Spleen (tissue), 11 donors: ENCODE measurements around the gene LIPE. TPM values are rescaled to one million over a fixed set of nuclear protein-coding genes. Genes with fewer than 3 reads are reported as not detected.
A peak's percentile ranks its signal among the peaks of the same experiment; 100 is the strongest.

Source experiments
- DNase-seq: peaks from one replicate; pipeline ENCODE4 v3.0.0-alpha.2; 2020
- H3K27ac ChIP-seq, 8 donors: fragments of 200-600 bp; sonication (generic) in 7 of 8; 1 replicate in 4 of 8; 2 replicates in 4 of 8; pipeline versions ENCODE4 v1.5.0 to v1.8.0; 2016 to 2021; ENCODE audit warnings: inconsistent platforms in 4 of 8, mild to moderate bottlenecking in 4 of 8, moderate library complexity in 1 of 8
- H3K27me3 ChIP-seq, 7 donors: fragments of 200-600 bp; sonication (generic) in 6 of 7; replicated peaks in 1 of 7; 1 replicate in 4 of 7; 2 replicates in 3 of 7; pipeline versions ENCODE4 v1.5.0 to v1.8.0; 2016 to 2021; ENCODE audit warnings: inconsistent platforms in 3 of 7, mild to moderate bottlenecking in 1 of 7
- H3K36me3 ChIP-seq, 6 donors: fragments of 200-600 bp; sonication (generic) in 5 of 6; 1 replicate in 4 of 6; 2 replicates in 2 of 6; pipeline versions ENCODE4 v1.5.0 to v1.8.0; 2016 to 2021; ENCODE audit warnings: inconsistent platforms in 2 of 6
- H3K4me1 ChIP-seq, 6 donors: fragments of 200-600 bp; sonication (generic) in 5 of 6; 1 replicate in 3 of 6; 2 replicates in 3 of 6; pipeline versions ENCODE4 v1.5.0 to v1.8.0; 2016 to 2021; ENCODE audit warnings: inconsistent platforms in 3 of 6
- H3K4me3 ChIP-seq, 8 donors: fragments of 200-600 bp; sonication (generic) in 7 of 8; 1 replicate in 4 of 8; 2 replicates in 4 of 8; pipeline versions ENCODE4 v1.5.0 to v1.8.0; 2016 to 2021; ENCODE audit warnings: inconsistent platforms in 4 of 8, mild to moderate bottlenecking in 4 of 8, moderate library complexity in 2 of 8
- H3K9me3 ChIP-seq, 8 donors: fragments of 200-600 bp; sonication (generic) in 7 of 8; 1 replicate in 4 of 8; 2 replicates in 4 of 8; pipeline versions ENCODE4 v1.5.0 to v1.8.0; 2016 to 2021; ENCODE audit warnings: inconsistent platforms in 4 of 8
- CTCF ChIP-seq, 11 experiments: fragments of 200-600 bp in 7 of 11; fragments of 450-650 bp in 4 of 11; sonication (generic) in 4 of 11; IDR thresholded peaks in 8 of 11; conservative IDR thresholded peaks in 3 of 11; 1 replicate in 7 of 11; 2 replicates in 4 of 11; pipeline versions ENCODE4 v1.4.0 to v1.8.0; 2016 to 2021; ENCODE audit warnings: antibody characterized with exemption in 11 of 11, inconsistent platforms in 4 of 11, mild to moderate bottlenecking in 1 of 11
- POLR2A ChIP-seq, 3 donors: fragments of 450-650 bp; IDR thresholded peaks; one replicate each; pipeline ENCODE4 v1.5.1; 2017; ENCODE audit warnings: antibody characterized with exemption in 3 of 3, mild to moderate bottlenecking in 1 of 3
- POLR2AphosphoS5 ChIP-seq, 3 donors: sonication (generic); formaldehyde crosslinking; IDR thresholded peaks; one replicate each; pipeline ENCODE4 v1.5.1; 2017; ENCODE audit warnings: antibody characterized with exemption in 3 of 3
- WGBS, 5 donors: extraction: QIAGEN DNeasy Blood & Tissue Kit in 3 of 5; methylation state at CpG; one replicate each; pipeline versions ENCODE4 v1.1.5 to v1.1.7; 2013 to 2018; 5-methylcytosine and 5-hydroxymethylcytosine counted together
- intact Hi-C: fragments of 100-400 bp; cut with DNase I; formaldehyde crosslinking; loops from one replicate; pipeline ENCODE4 v1.15.0; 2023; ENCODE audit warnings: low total_unique reads
- polyA plus RNA-seq, 3 donors: library from polyadenylated mRNA; stranded (reverse); fragments of 200-250 nt; gene quantifications; one replicate each; pipeline ENCODE4 v1.2.1, GENCODE V29; 2013
- total RNA-seq, 7 donors: library from RNA; depleted of rRNA in 3 of 7; stranded (reverse); fragments of >200 nt in 3 of 7; fragmentation: NEBNext Ultra II Directional in 4 of 7; extraction: Animal tissue kit (Norgen Biotek cat#: 25700) in 4 of 7; gene quantifications; one replicate each; pipeline versions ENCODE4 v1.1.0 to v1.2.1, GENCODE V29; 2016 to 2021
- donor health status: healthy with polysubstance abuse.
- donor health status: DM: no; HTN: no; CAD: no; lungs with moderate emphysema.
- donor health status: DM: no; HTN: no; CAD: no.
- donor health status: Bipolar disorder and iron deficiency.
- donor health status: healthy.
- donor health status: DM: no; HTN: no; CAD: no.
- donor health status: DM: yes; HTN: yes; CAD: no.

The LIPE gene
- total and polyA plus RNA-seq, 10 donors: 20.6 to 43.7 (median 25.2) TPM

DNA sequence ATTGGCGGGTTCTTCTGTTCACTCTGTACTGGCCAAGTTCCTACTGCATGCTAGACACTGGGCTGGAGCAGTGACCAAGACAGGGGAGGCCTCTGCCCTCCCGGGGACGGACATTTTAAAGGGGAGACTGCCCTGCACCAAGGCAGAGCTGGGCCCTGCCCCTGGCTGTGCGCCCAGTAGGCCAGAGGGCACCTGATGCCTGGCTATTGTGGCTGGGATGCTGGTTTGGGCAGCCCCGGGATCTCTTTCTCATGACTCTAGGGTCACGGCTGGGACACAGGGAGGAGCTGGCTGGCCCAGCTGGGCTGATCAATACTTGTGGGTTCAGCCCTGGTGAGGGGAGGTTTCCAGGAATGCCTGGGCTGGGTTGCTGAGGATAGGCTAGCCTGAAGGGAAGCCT, 17.7 kb downstream of the LIPE start:
- WGBS, 5 donors: 51 to 90% (median 74%) methylated on average over 6 of the region's 6 CpGs
- Histone ChIP-seq H3K27me3 (no peaks in the 10 kb centered on the region), H3K27ac (peak overlapping the region in 5 of 8 donors; percentile 7 to 41 (median 21)), H3K36me3 (peaks cover 0 to 98% (median 40%) of the 10 kb centered on the region in 6 donors), H3K4me3 (no peak overlapping the region), H3K4me1 (peaks cover 0 to 32% (median 15%) of the 10 kb centered on the region in 6 donors), H3K9me3 (no peaks in the 10 kb centered on the region)
- TF ChIP-seq POLR2AphosphoS5 (IDR thresholded peaks at IDR 0.05) (peak in 2 of 3 donors; percentile 33 to 51), POLR2A (IDR thresholded peaks at IDR 0.05) (no peak)
- intact Hi-C loops: no loop called here
- DNase-seq: no peak

GRCh38 chr19:42407816-42408175, 19.4 kb downstream of the LIPE start:
- 96 to 100% (median 98%) methylated on average over 10 of the region's 10 CpGs for WGBS, 5 donors
- intact Hi-C loops: no loop called here

DNA sequence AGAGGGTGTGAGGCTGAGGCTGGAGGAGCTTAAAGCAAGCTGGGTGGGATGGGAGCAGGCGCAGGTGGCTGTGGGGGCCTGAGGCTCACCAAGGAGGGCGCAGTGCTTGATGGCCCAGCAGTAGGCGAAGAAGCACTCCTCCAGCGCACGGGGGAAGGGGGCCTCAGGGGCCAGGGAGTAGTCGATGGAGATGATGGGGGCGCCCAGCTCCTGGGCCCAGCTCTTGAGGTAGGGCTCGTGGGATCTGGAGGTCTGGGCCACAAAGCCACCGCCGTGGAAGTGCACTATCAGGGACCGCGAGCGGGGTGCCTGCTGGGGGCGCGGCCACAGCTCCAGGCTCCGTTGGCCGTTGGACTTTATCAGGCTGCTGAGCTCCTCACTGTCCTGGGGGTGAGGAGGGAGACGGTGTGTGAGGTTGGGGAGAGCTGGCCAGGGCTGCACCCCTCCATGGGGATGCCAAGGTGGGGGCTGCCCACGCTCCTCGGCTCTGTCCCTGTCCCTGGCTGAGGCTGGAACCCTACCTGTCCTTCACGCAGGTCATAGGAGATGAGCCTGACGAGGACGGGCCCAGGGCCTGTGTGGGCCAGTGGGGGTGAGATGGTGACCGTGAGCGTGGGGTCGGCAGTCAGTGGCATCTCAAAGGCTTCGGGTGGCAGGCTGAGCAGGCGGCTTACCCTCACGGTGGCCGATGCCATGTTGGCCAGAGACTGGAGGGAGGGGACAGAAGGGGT, 19.9 kb downstream of the LIPE start:
- no peak for DNase-seq
- WGBS, 5 donors: 92 to 96% (median 96%) methylated on average over 16 to 30 of the region's 30 CpGs
- Histone ChIP-seq H3K27me3 (no peaks in the 10 kb centered on the region), H3K9me3 (no peaks in the 10 kb centered on the region), H3K4me3 (no peak overlapping the region), H3K36me3 (peaks cover 0 to 95% (median 38%) of the 10 kb centered on the region in 6 donors), H3K4me1 (peaks cover 2 to 34% (median 18%) of the 10 kb centered on the region in 6 donors), H3K27ac (no peak overlapping the region)
- intact Hi-C loops: no loop called here
- TF ChIP-seq POLR2A (IDR thresholded peaks at IDR 0.05) (no peak), POLR2AphosphoS5 (IDR thresholded peaks at IDR 0.05) (peak in 2 of 3 donors; percentile 20 to 45)

More at GRCh38 chr19:42407816-42408175, 19.4 kb downstream of the LIPE start:
- Histone ChIP-seq H3K27ac (no peak overlapping the region), H3K27me3 (no peaks in the 10 kb centered on the region), H3K36me3 (peaks cover 0 to 96% (median 38%) of the 10 kb centered on the region in 6 donors), H3K4me3 (no peak overlapping the region), H3K4me1 (peaks cover 0 to 33% (median 15%) of the 10 kb centered on the region in 6 donors), H3K9me3 (no peaks in the 10 kb centered on the region)
- DNase-seq: no peak
- no peak for TF ChIP-seq POLR2A (IDR thresholded peaks at IDR 0.05)
- no peak for TF ChIP-seq POLR2AphosphoS5 (IDR thresholded peaks at IDR 0.05)
- no peak for TF ChIP-seq CTCF (IDR thresholded peaks at IDR 0.05 in 8 of 11, conservative IDR thresholded peaks at IDR 0.05 in 3 of 11)

DNA sequence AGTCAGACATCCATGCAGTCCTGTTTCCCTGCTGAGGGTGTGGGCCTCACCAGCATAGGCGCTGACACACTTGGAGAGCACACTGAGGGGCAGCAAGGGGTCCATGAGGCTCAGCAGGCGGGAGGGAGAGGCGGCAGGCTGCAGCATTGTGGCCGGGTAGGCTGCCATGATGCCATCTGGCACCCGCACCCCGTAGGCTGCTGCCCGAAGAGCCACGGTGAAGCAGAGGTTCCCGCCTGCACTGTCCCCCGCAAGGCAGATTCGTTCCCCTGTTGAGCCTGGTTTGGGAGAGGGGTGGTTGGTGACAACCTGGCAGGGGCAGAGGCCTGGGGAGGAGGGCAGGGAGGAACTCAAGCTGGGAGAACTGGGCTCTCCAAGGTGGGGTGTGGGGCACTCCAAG, 21.1 kb downstream of the LIPE start:
- Histone ChIP-seq H3K4me1 (peaks cover 7 to 34% (median 24%) of the 10 kb centered on the region in 6 donors), H3K4me3 (no peak overlapping the region), H3K27ac (no peak overlapping the region), H3K9me3 (no peaks in the 10 kb centered on the region), H3K36me3 (peaks cover 0 to 85% (median 37%) of the 10 kb centered on the region in 6 donors), H3K27me3 (no peaks in the 10 kb centered on the region)
- WGBS, 5 donors: 89 to 96% (median 95%) methylated on average over 7 to 11 of the region's 11 CpGs
- no peak for DNase-seq
- intact Hi-C loops: no loop called here
- TF ChIP-seq POLR2AphosphoS5 (IDR thresholded peaks at IDR 0.05): peak in 1 of 3 donors; percentile 28
- no peak for TF ChIP-seq CTCF (IDR thresholded peaks at IDR 0.05 in 8 of 11, conservative IDR thresholded peaks at IDR 0.05 in 3 of 11)

- Histone ChIP-seq H3K36me3 (peaks cover 0 to 60% (median 30%) of the 10 kb centered on the region in 6 donors), H3K27me3 (no peaks in the 10 kb centered on the region), H3K9me3 (no peaks in the 10 kb centered on the region), H3K4me1 (peaks cover 12 to 34% (median 23%) of the 10 kb centered on the region in 6 donors), H3K27ac (no peak overlapping the region), H3K4me3 (no peak overlapping the region)
- intact Hi-C loops: no loop called here
- DNase-seq: no peak
- WGBS, 5 donors: 95 to 98% (median 95%) methylated on average over 10 of the region's 10 CpGs
- TF ChIP-seq POLR2A (IDR thresholded peaks at IDR 0.05) (no peak), POLR2AphosphoS5 (IDR thresholded peaks at IDR 0.05) (no peak), CTCF (IDR thresholded peaks at IDR 0.05 in 8 of 11, conservative IDR thresholded peaks at IDR 0.05 in 3 of 11) (no peak)
Observed at GRCh38 chr19:42403586-42403985, 23.6 kb downstream of the LIPE start.
